PFSK-1 (cell line): ENCODE measurements around the gene GMPPB. TPM values are rescaled to one million over a fixed set of nuclear protein-coding genes. Genes with fewer than 3 reads are reported as not detected.

Experiments used
- FOXP2 ChIP-seq: optimal IDR thresholded peaks from 2 replicates; pipeline ENCODE3; 2011; ENCODE audit warnings: borderline replicate concordance, control low read depth, inconsistent platforms; ENCODE audit not compliant: insufficient read depth; ENCODE audit errors: extremely low read length, extremely low read depth
- POLR2AphosphoS5 ChIP-seq: IDR thresholded peaks from 2 replicates; pipeline ENCODE4 v1.6.1; 2012; ENCODE audit warnings: low read depth, mild to moderate bottlenecking, control low read depth, low read length, moderate library complexity
- SIN3A ChIP-seq: IDR thresholded peaks from 2 replicates; pipeline ENCODE4 v1.6.1; 2012; ENCODE audit warnings: mild to moderate bottlenecking, low read length, moderate library complexity, borderline replicate concordance; ENCODE audit not compliant: insufficient read depth
- TAF1 ChIP-seq: IDR thresholded peaks from 2 replicates; pipeline ENCODE4 v1.6.1; 2012; ENCODE audit warnings: low read length, control low read depth, borderline replicate concordance; ENCODE audit not compliant: insufficient read depth
- polyA plus RNA-seq: library from polyadenylated mRNA; unstranded; fragments of >200 nt; gene quantifications from one replicate; pipeline ENCODE4 v1.2.1, GENCODE V29; 2012; ENCODE audit warnings: low read depth, missing spikeins; ENCODE audit not compliant: insufficient read length
- TF ChIP-seq, protein P1 (sequence below), 2 experiments: IDR thresholded peaks; 2 replicates each; pipeline versions ENCODE4 v1.6.1 to v1.8.0; 2011 to 2012; ENCODE audit warnings: low read depth in 2 of 2, low read length in 2 of 2, control low read depth in 1 of 2, inconsistent platforms in 1 of 2, mild to moderate bottlenecking in 1 of 2, moderate library complexity in 1 of 2; ENCODE audit not compliant: insufficient read depth in 1 of 2

GMPPB gene
- polyA plus RNA-seq = 38.7 TPM

DNA sequence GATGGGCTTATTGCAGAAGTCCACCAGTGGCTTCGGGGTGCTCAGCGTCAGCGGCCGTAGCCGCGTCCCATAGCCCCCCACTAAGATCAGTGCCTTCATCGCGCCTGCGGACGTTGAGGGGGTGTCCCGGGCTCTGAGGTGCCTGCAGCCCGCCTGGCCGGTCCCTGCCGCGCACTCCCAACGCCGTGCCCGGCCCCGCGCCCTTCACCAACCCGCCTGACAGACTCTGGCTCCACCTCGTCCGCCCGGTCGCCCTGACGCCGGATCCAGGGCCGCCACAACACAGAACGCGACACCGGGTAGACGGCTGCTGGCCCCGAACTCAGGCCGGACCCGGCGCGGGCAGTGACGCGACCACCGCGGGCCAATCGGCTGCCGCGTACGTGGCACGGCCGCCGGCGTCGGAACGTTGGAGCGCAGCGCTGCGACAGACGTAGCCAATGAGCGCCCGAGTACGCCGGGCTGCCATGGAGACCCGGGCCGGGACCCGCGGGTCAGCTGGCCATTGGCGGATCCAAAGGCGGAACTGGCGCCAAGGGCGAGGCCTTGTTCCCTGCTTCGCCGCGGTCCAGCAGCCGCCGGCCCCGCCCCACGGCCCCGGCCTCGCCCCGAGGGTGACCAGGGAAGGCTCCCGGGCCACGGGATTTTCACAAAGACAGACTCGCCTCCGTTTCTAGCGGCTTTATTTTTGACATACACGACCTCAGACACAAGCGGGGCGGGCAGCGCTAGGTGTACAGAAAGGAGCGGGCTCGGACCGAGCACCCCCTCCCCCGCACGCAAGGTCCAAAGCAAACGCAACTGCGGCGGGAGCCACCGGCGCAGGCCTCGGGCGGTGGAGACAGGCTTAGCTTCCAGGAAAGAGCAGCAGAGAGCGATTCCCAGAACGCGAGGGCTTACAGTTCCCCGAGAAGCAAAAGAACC, at the start of gene GMPPB:
GMPPB (minus strand) TSS at position 324 of the 924 bp plus-strand sequence; CDS start at position 99, 225 bp downstream.
- peak; percentile 69; the same call in 1 of the 2 replicates for TF ChIP-seq POLR2AphosphoS5
- no peak; the same call in 1 of the 2 replicates for TF ChIP-seq SIN3A
- TF ChIP-seq, protein P1, sequence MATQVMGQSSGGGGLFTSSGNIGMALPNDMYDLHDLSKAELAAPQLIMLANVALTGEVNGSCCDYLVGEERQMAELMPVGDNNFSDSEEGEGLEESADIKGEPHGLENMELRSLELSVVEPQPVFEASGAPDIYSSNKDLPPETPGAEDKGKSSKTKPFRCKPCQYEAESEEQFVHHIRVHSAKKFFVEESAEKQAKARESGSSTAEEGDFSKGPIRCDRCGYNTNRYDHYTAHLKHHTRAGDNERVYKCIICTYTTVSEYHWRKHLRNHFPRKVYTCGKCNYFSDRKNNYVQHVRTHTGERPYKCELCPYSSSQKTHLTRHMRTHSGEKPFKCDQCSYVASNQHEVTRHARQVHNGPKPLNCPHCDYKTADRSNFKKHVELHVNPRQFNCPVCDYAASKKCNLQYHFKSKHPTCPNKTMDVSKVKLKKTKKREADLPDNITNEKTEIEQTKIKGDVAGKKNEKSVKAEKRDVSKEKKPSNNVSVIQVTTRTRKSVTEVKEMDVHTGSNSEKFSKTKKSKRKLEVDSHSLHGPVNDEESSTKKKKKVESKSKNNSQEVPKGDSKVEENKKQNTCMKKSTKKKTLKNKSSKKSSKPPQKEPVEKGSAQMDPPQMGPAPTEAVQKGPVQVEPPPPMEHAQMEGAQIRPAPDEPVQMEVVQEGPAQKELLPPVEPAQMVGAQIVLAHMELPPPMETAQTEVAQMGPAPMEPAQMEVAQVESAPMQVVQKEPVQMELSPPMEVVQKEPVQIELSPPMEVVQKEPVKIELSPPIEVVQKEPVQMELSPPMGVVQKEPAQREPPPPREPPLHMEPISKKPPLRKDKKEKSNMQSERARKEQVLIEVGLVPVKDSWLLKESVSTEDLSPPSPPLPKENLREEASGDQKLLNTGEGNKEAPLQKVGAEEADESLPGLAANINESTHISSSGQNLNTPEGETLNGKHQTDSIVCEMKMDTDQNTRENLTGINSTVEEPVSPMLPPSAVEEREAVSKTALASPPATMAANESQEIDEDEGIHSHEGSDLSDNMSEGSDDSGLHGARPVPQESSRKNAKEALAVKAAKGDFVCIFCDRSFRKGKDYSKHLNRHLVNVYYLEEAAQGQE (IDR thresholded peaks at IDR 0.05; ENCODE audit: insufficient read depth in 1 of 2, low read depth in 2 of 2, low read length in 2 of 2) = 0 out of 4 replicates have a peak, but pooled peaks of 1 of the 2 experiments have one; percentile 7

DNA sequence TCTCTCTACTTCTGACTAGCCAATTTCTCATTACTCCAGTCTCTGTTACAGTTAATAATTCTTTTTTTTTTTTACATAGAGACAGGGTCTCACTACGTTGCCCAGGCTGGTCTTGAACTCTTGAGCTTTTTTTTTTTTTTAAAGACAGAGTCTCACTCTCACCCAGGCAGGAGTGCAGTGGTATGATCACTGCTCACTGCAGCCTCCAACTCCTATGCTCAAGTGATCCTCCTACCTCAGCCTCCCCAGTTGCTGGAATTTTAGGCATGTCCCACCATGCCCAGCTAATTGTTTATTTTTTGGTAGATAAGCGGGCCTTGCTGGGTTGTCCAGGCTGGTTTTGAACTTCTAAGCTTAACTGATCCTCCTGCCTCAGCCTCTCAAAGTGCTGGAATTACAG, 49.0 kb upstream of the GMPPB start:
- no peak for TF ChIP-seq FOXP2
- TF ChIP-seq, protein P1 (IDR thresholded peaks at IDR 0.05; ENCODE audit: insufficient read depth in 1 of 2, low read depth in 2 of 2, low read length in 2 of 2) = no peak

DNA sequence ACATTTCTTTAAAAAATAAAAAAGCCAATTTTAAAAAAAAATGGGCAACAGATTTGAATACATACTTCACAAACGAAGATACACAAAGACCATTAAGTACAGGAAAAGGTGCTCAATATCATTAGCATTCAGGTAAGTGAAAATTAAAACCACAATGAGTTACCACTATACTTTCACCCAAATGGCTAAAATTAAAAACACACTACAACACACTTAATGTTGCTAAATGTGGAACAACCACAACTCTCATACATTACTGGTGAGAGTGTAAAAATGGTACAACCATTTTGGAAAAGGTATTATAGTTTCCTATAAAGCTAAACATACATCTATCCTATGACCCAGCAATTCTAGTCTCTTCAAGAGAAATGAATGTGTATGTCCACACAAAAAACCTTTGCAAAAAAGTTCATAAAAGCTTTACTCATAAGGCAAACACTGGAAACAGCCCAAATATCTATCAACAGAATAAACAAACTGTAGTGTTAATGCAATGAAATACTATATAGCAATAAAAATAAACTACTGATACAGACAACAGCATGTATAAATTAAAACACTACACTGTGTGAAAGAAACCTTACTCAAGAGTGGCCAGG, 47.7 kb upstream of the GMPPB start:
- TF ChIP-seq TAF1 = no peak
- TF ChIP-seq SIN3A = no peak
- no peak for TF ChIP-seq POLR2AphosphoS5
- TF ChIP-seq FOXP2 = no peak
- TF ChIP-seq, protein P1 (IDR thresholded peaks at IDR 0.05; ENCODE audit: insufficient read depth in 1 of 2, low read depth in 2 of 2, low read length in 2 of 2) = no peak

DNA sequence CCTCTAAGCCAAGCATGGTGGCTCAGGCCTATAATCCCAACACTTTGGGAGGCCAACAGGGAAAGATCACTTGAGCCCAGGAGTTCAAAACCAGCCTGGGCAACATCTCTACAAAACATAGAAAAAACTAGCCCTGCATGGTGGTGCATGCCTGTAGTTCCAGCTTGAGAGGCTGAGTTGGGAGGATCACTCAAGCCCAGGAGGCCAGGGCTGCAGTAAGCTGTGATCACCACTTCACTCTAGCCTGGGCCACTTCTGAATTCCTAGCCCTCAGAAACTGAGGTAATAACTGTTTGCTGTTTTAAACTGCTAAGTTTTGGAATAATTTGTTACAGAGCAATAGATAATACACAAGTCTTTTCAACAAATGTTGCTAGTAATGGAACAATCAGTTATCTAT, 46.2 kb upstream of the GMPPB start:
- TF ChIP-seq POLR2AphosphoS5 (no peak), FOXP2 (no peak), TAF1 (no peak), SIN3A (no peak)
- TF ChIP-seq, protein P1 (IDR thresholded peaks at IDR 0.05; ENCODE audit: insufficient read depth in 1 of 2, low read depth in 2 of 2, low read length in 2 of 2) = no peak
